Endothelial cell of umbilical vein (primary cell): ENCODE results near the gene MLX. TPM values are rescaled to one million over a fixed set of nuclear protein-coding genes. Genes with fewer than 3 reads are reported as not detected.

Experiments
- BruUV-seq: library from RNA; stranded (reverse); fragments of 400-500 nt; replicated peaks from 2 replicates; lab custom pipeline; 2021; lab: Mats Ljungman, UMichigan
- CTCF ChIA-PET: fragments of 300-600, 350-600 bp; sonication (Branson Sonifier 250); formaldehyde crosslinking; loops from one replicate; lab custom pipeline; 2021; ENCODE audit warnings: antibody characterized with exemption, inconsistent platforms; lab: Charles Lee
- POLR2A ChIA-PET: fragments of 300-600, 350-600 bp; sonication (Branson Sonifier 250); formaldehyde crosslinking; loops from one replicate; lab custom pipeline; 2021; ENCODE audit warnings: antibody characterized with exemption, inconsistent platforms; lab: Charles Lee
- DNase-seq: peaks from one replicate; pipeline ENCODE4 v3.0.0-alpha.2; 2011; ENCODE audit warnings: low read depth, low spot score
- FAIRE-seq: peaks from 2 replicates; lab custom pipeline; 2011; peaks lifted over from hg19 to GRCh38; lab: Jason Lieb, UNC
- H2AFZ ChIP-seq: 2 replicates; pipeline ENCODE4 v1.6.0; 2012; ENCODE audit warnings: low read depth, low read length, control low read depth, inconsistent platforms
- H3K27ac ChIP-seq: 2 replicates; pipeline ENCODE4 v1.5.1; 2011; ENCODE audit warnings: low read depth, mild to moderate bottlenecking, control low read depth, low read length, moderate library complexity; ENCODE audit not compliant: insufficient read depth
- H3K27me3 ChIP-seq, 2 experiments: 2 replicates each; pipeline versions ENCODE4 v1.6.0 to v1.6.1; 2011; ENCODE audit warnings: low read length in 2 of 2, mixed read lengths in 1 of 2; ENCODE audit not compliant: control insufficient read depth in 2 of 2, insufficient read depth in 2 of 2
- H3K36me3 ChIP-seq, 2 experiments: 2 replicates in 1 of 2; 3 replicates in 1 of 2; pipeline ENCODE4 v1.5.1; 2011; ENCODE audit warnings: low read length in 2 of 2, mild to moderate bottlenecking in 1 of 2, moderate library complexity in 1 of 2; ENCODE audit not compliant: control insufficient read depth in 2 of 2, insufficient read depth in 2 of 2; ENCODE audit errors: extremely low read depth in 1 of 2
- H3K4me1 ChIP-seq: 3 replicates; pipeline ENCODE4 v1.5.1; 2011; ENCODE audit warnings: mild to moderate bottlenecking, low read length; ENCODE audit not compliant: control insufficient read depth, insufficient read depth; ENCODE audit errors: extremely low read depth
- H3K4me2 ChIP-seq: 2 replicates; pipeline ENCODE4 v1.6.1; 2011; ENCODE audit warnings: low read length, control low read depth, mixed read lengths; ENCODE audit not compliant: insufficient read depth
- H3K4me3 ChIP-seq, 3 experiments: fragments of 200-600 bp in 1 of 3; sonication (generic), shearing (Covaris generic) in 1 of 3; replicated peaks in 1 of 3; 2 replicates each; pipeline ENCODE4 v1.5.1; 2011 to 2016; ENCODE audit warnings: control low read depth in 3 of 3, low read length in 3 of 3, mild to moderate bottlenecking in 2 of 3, inconsistent platforms in 1 of 3, low read depth in 1 of 3, moderate library complexity in 1 of 3; ENCODE audit not compliant: insufficient read depth in 1 of 3
- H3K79me2 ChIP-seq: 2 replicates; pipeline ENCODE4 v1.6.0; 2012; ENCODE audit warnings: low read length, inconsistent platforms; ENCODE audit not compliant: control insufficient read depth, insufficient read depth
- H3K9ac ChIP-seq: replicated peaks from 2 replicates; pipeline ENCODE3; 2011; ENCODE audit warnings: low read length, control low read depth; ENCODE audit not compliant: insufficient read depth; ENCODE audit errors: extremely low read depth
- H3K9me1 ChIP-seq: replicated peaks from 3 replicates; pipeline ENCODE4 v1.6.0; 2011; ENCODE audit warnings: mild to moderate bottlenecking, low read length; ENCODE audit not compliant: control insufficient read depth, insufficient read depth; ENCODE audit errors: extremely low read depth
- H3K9me3 ChIP-seq: replicated peaks from 2 replicates; pipeline ENCODE4 v1.5.1; 2012; ENCODE audit warnings: low read length, inconsistent platforms; ENCODE audit not compliant: control insufficient read depth, insufficient read depth
- H4K20me1 ChIP-seq: replicated peaks from 2 replicates; pipeline ENCODE3; 2011; ENCODE audit warnings: mild to moderate bottlenecking, low read length; ENCODE audit not compliant: control insufficient read depth, insufficient read depth; ENCODE audit errors: extremely low read depth
- CTCF ChIP-seq, 2 donors: IDR thresholded peaks; 1 replicate in 1 of 2; 2 replicates in 1 of 2; pipeline ENCODE4 v1.5.1; 2011; ENCODE audit warnings: low read length in 2 of 2, mild to moderate bottlenecking in 2 of 2, moderate library complexity in 2 of 2, control low read depth in 1 of 2, inconsistent platforms in 1 of 2, low read depth in 1 of 2; ENCODE audit not compliant: insufficient read depth in 1 of 2; ENCODE audit errors: extremely low read depth in 1 of 2
- EZH2 ChIP-seq: IDR thresholded peaks from 2 replicates; pipeline ENCODE4 v1.6.1; 2012; ENCODE audit warnings: borderline replicate concordance, low read depth, mild to moderate bottlenecking, moderate library complexity, low read length, inconsistent platforms; ENCODE audit not compliant: severe bottlenecking
- FOS ChIP-seq: IDR thresholded peaks from 2 replicates; pipeline ENCODE4 v1.6.1; 2011; ENCODE audit warnings: mild to moderate bottlenecking, low read length, moderate library complexity, borderline replicate concordance; ENCODE audit not compliant: insufficient read depth
- GATA2 ChIP-seq: IDR thresholded peaks from 2 replicates; pipeline ENCODE4 v1.7.0; 2011; ENCODE audit warnings: low read depth, mild to moderate bottlenecking, moderate library complexity, mixed read lengths, low read length; ENCODE audit not compliant: insufficient read length, insufficient read depth
- JUN ChIP-seq: IDR thresholded peaks from 2 replicates; pipeline ENCODE4 v1.6.1; 2011; ENCODE audit warnings: borderline replicate concordance, low read depth; ENCODE audit not compliant: insufficient read length, insufficient read depth
- MAX ChIP-seq: IDR thresholded peaks from 2 replicates; pipeline ENCODE4 v1.6.1; 2011; ENCODE audit not compliant: insufficient read depth, insufficient read length
- MYC ChIP-seq: IDR thresholded peaks from one replicate; pipeline ENCODE4 v1.6.1; 2011; ENCODE audit warnings: mild to moderate bottlenecking, low read depth, low read length
- POLR2A ChIP-seq: IDR thresholded peaks from 2 replicates; pipeline ENCODE4 v1.6.1; 2012; ENCODE audit warnings: low read depth, mild to moderate bottlenecking, control low read depth, low read length
- POLR2AphosphoS5 ChIP-seq: IDR thresholded peaks from 2 replicates; pipeline ENCODE4 v1.6.1; 2012; ENCODE audit warnings: low read depth, mild to moderate bottlenecking, control low read depth, low read length, moderate library complexity; ENCODE audit not compliant: insufficient read depth
- dilution Hi-C: fragments of 300-500 bp; cut with MboI; formaldehyde crosslinking; loops from one replicate; pipeline ENCODE4 v1.15.0; 2019; ENCODE audit warnings: low sequenced_read_pairs; ENCODE audit not compliant: extremely low pct_ligation_motif_present
- intact Hi-C: fragments of 100-400 bp; cut with micrococcal nuclease; formaldehyde crosslinking; loops from one replicate; pipeline ENCODE4 v1.10.0; 2022
- polyA plus RNA-seq, 4 experiments: library from polyadenylated mRNA; depleted of rRNA in 3 of 4; stranded (reverse) in 3 of 4; unstranded in 1 of 4; fragments of >200 nt; gene quantifications; 2 replicates each; pipeline versions ENCODE4 v1.2.1 to v1.2.3, GENCODE V29; 2011 to 2012; ENCODE audit warnings: missing spikeins in 1 of 4
- total RNA-seq: library from RNA; stranded (reverse); gene quantifications from 2 replicates; pipeline ENCODE4 v1.2.3, GENCODE V29; 2021

Gene MLX
- total and polyA plus RNA-seq, 2 donors (not counting 3 experiments of a cell fraction or from before 2014, with no cell fraction given): 40.3 to 42.7 TPM

GRCh38 chr17:42596386-42596785 is 29.5 kb downstream of the MLX start:
- dilution Hi-C loops (no loop called here), intact Hi-C loops (no loop called here)
- no peak overlapping the region for H2AFZ ChIP-seq
- H3K79me2 ChIP-seq: peaks cover 2% of the 10 kb centered on the region
- H3K4me2 ChIP-seq: no peak overlapping the region
- peaks cover 3 to 6% of the 10 kb centered on the region in 2 experiments for H3K36me3 ChIP-seq
- H3K27me3 ChIP-seq: no peaks in the 10 kb centered on the region
- TF ChIP-seq JUN: no peak
- no peak for TF ChIP-seq MYC
- TF ChIP-seq CTCF (IDR thresholded peaks at IDR 0.05; ENCODE audit: extremely low read depth in 1 of 2, insufficient read depth in 1 of 2, low read depth in 1 of 2, low read length in 2 of 2): no peak
- TF ChIP-seq POLR2A: no peak
- no peak overlapping the region for H3K4me3 ChIP-seq
- no peak overlapping the region for H3K9ac ChIP-seq
- no peak overlapping the region for H3K27ac ChIP-seq
- POLR2A ChIA-PET: no interaction called here
- no peaks in the 10 kb centered on the region for H3K4me1 ChIP-seq
- no peak for FAIRE-seq
- no peak for DNase-seq
- H4K20me1 ChIP-seq: no peaks in the 10 kb centered on the region
- no peaks in the 10 kb centered on the region for H3K9me1 ChIP-seq
- H3K9me3 ChIP-seq: no peaks in the 10 kb centered on the region
- CTCF ChIA-PET: interaction anchor here (2.6 kb wide), 1 partner anchor 18 kb away, joined by 10 read pairs; the partner anchor contains the start of gene PSMC3IP
- no TSS peak for BruUV-seq

- Histone ChIP-seq H3K9me1 (peaks cover 2% of the 10 kb centered on the region), H3K36me3 (no peaks in the 10 kb centered on the region), H3K4me2 (no peak overlapping the region), H3K27me3 (no peaks in the 10 kb centered on the region), H3K4me1 (no peaks in the 10 kb centered on the region), H4K20me1 (peaks cover 4% of the 10 kb centered on the region), H3K9me3 (no peaks in the 10 kb centered on the region), H3K27ac (no peak overlapping the region), H3K79me2 (peaks cover 17% of the 10 kb centered on the region), H3K4me3 (no peak overlapping the region), H3K9ac (no peak overlapping the region), H2AFZ (no peak overlapping the region)
- BruUV-seq: no TSS peak
- ChIA-PET CTCF (interaction anchor here (1.2 to 2.6 kb wide), 4 partner anchors 9 to 84 kb away, joined by 3 to 10 read pairs (median 4); partner anchors contain the start of genes CNTNAP1 and PSMC3IP), POLR2A (no interaction called here)
- dilution Hi-C loops: no loop called here
- DNase-seq: no peak
- intact Hi-C loops: no loop called here
- FAIRE-seq: no peak
- no peak for TF ChIP-seq FOS
- TF ChIP-seq EZH2: no peak
- TF ChIP-seq POLR2AphosphoS5: no peak
- TF ChIP-seq GATA2: no peak
- TF ChIP-seq CTCF (IDR thresholded peaks at IDR 0.05; ENCODE audit: extremely low read depth in 1 of 2, insufficient read depth in 1 of 2, low read depth in 1 of 2, low read length in 2 of 2): no peak
- no peak for TF ChIP-seq MYC
- no peak for TF ChIP-seq JUN
- TF ChIP-seq MAX: no peak
- no peak for TF ChIP-seq POLR2A
Measured at GRCh38 chr17:42598905-42599304, 32.0 kb downstream of the MLX start.
